GM19372 (cell line): ENCODE measurements around the gene WNT7B.
"Not testable (repeated sequence)": the region's sequence is repeated elsewhere in the genome, so short reads cannot be mapped to it uniquely, and the experiment has no call there.

Experiments
- ATAC-seq: cut with Tn5 transposase; IDR thresholded peaks from one replicate; pipeline ENCODE4 v1.9.1; 2021; ENCODE audit warnings: mild to moderate bottlenecking, low read depth, moderate library complexity; ENCODE audit not compliant: unreplicated experiment

Gene WNT7B

GRCh38 chr22:46008836-46009596 lies 32.1 kb upstream of the WNT7B start:
- ATAC-seq, result no peak

- no peak for ATAC-seq
These were observed 31.3 kb upstream of the WNT7B start for GRCh38 chr22:46008291-46008690.

DNA sequence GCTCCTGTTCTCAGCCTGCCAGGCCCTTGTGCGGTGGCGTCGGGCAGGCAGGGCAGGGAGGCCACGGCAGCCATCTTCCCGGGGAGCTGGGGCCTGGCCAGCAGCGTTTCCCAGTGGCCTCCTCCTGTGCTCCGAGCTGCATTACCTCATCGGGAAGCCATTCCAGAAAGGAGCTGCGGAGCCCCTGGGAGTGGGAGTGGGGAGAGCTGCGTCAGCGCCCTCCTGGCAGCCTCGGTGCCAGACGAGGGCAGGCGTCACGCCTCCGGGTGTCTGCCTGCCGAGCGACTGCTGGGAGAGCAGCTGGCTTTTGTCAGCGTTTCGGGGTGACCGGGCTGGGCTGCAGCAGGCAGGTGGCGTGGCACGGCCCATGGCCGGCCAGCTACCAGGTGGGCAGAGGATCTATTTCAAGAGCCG lies 30.9 kb upstream of the WNT7B start:
- ATAC-seq, result no peak

DNA sequence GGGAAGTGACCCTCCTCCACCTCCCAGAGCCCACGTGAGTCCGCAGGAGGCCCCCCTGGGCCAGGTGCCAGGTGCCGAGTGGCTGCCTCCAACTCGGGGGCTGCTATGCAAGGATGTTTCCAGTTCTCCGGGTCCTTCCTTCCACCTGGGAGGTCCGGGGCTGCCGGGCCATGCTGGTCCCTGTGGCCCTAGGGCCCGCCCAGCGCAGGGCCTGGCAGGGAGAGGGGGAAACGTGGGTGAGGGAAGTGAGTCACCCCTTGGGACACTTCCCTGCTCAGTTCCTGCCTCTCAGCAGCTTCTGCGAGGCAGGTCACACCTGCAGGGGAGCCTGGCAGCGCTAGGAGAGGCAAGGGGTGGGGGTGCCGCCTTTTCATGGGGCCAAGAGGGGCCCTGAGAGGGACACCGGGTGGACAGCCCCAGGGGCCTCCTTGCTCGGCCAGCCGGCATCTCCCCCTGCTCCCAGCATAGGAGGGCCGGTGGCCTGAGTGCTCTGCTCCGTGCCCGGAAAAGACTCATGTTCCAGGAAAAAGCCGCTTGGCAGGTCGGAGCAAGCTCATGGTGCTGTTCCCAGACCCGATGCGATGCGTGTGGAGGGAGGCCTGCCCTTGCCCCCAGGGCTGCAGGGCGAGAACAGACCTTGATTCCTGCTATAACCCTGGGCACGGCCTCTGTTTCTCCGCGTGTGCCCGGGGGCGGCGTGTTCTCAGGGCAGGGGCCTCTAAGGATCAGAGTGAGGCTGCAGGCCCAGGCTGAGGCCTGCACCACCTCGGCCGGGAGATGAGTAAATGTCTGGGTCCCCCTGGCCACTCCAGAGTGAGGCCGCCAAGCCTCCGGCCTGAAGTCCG lies 30.3 kb upstream of the WNT7B start:
- ATAC-seq, result no peak

DNA sequence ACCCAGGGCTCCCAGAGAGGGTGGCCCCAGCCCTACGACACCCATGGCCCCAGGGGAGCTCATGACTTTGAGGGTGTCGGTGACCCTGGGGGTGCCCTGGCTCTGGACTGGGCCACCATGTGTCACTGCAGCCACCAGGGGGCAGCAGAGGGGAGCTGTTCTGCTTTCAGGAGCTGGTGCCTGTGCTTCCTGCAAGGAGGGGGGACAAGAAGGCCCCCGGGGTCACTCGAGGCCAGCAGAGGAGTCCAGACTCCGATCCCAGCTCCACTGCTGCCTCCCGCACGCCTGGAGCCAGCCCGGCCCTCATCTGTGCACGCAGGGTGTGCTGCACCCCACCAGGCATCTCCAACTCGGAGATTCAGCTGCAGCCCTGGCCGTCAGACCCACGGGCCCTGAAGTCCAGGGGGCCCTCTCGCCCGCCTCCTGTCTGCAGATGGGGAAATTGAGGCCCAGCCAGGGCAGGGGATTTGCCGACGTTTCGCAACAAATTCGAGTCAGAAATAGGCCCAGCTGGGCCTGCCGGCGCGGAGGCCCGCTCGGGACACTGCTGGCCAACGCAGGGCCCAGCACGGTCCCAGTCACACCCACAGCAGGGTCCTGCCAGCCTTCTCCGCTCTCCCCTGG lies 29.5 kb upstream of the WNT7B start:
- ATAC-seq, result no peak

- not testable (repeated sequence) for ATAC-seq
These were observed 28.2 kb upstream of the WNT7B start for GRCh38 chr22:46005116-46005705.

- no peak for ATAC-seq
These were observed 27.3 kb upstream of the WNT7B start for GRCh38 chr22:46004105-46004866.

DNA sequence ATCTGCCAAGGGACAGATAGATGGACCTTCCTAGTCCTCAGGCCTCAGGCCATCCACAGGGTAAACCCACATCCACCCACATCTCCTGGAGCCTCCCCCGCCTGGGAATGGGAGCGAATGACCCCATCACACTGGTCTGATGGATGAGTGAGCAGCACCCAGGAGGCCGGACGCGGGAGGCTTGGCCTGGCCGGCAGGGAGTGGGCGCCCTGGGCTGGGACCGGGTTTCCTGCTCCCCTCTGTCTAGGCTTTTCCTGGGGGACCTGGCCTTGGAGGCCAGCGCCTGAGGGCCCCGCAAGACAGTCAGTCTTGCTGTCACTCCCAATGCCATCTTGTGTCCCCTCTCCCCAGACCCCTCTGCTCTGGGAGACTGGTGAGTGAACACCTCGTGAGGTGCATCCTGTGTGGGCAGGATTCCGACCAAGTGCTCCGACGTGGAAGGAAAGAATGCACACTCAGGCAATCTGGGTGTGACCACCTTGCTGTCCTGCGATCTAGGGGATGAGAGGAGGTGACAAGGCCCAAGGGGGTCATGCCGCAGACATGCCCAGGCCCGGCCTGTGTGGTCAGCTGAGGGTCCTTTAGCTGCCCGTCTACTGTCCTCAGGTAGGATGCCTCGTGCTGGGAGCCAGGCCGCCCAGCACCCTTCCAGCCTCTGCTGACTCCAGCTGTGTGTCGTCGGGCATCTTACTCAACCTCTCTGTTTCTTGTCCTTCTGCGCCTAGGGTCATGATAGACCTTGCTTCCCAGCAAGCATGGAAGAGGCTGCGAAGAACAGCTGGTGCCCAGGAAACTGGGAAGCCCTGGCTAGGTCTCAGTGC lies 26.5 kb upstream of the WNT7B start:
- ATAC-seq, result no peak

GRCh38 chr22:46002757-46003270 lies 25.9 kb upstream of the WNT7B start:
- ATAC-seq, result no peak

DNA sequence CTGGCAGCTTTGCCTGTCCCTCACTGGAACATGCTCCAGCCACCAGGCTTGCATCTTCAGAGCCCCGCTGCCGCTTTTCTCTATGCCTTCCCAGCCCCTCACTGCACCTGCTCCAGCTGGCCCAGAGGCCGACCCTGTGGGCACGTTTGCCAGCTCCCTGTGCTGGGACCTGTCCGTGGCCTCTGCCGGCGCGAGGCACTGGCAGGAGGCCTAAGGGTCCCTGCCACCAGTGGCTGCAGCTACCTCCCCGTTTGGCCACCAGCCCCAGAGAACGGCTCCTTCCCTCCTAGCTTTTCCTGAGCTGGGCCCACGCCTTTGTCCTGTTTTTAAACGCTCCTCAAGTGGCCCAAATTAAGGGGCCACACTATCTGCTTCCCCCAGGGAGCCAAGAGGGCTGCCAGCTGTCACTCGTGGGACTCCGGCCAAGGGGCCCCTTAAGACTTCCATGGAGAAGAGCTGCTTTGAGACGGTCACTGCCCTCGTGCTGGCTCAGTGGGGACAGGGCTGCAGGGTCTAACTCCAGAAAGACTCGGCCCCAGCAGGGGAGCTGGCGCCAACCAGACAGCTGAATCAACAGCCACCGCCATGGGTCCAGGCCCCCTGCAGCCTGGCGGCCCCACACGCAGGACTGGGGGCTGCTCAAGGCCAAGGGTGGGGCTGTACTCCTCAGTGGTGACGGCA lies 24.6 kb upstream of the WNT7B start:
- no peak for ATAC-seq

DNA sequence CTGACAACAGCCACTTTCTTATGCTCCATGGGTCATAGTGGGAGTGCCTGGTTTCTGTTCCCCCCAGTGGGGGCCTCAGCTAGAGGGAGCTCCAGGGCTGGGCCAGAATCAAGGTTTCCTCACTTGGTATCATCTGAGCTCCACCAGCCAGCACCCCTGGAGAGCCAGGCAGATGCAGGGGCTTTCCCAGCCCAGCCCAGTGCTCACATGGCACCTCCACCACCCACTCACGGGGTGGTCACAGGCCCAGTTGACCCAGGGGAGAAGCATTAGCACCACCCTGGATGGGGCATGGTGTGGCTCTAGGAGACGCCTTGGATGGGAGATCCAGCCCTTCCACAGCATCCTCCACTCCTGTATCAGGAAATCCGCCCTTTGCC lies 24.1 kb upstream of the WNT7B start:
- ATAC-seq, result no peak

- ATAC-seq, result no peak
These were observed 23.4 kb upstream of the WNT7B start for GRCh38 chr22:46000081-46001027.

DNA sequence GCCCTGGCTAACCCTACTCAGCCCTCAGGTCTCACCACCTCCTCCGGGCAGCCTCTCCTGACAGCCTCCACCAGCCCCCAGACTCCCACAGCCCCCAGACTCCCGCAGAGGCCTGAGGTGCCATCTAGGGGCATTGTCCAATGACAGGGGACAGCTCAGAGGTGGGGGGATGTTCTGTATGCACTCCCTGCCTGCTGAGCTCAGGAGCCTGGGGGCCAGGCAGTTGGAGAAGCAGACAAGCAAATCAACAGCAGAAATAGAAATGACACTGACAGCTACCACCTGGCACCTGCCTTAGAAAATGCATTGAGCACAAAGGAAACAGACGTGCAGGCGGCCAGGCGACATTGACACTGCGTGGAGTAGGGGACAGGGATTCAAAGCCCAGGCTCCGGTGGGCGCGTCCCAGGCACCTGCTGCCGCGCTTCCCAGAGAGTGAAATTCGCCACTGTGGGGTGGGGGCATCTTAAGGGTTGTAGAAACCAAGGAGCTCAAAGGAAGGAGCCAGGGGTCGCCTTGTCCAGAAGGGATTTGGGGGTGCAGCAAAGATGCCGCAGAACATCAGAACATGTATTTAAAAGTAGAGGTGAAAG lies 22.5 kb upstream of the WNT7B start:
- no peak for ATAC-seq

GRCh38 chr22:45998638-45999378 lies 21.8 kb upstream of the WNT7B start:
- no peak for ATAC-seq

- no peak for ATAC-seq
These were observed 21.0 kb upstream of the WNT7B start for GRCh38 chr22:45997777-45998637.
